GM12864 (cell line): ENCODE data around the gene WASF3.

ENCODE experiments used
- DNase-seq: peaks from one replicate; pipeline ENCODE4 v3.0.0-alpha.2; 2011; ENCODE audit warnings: low read depth
- H3K4me3 ChIP-seq: 2 replicates; pipeline ENCODE4 v1.5.1; 2011; ENCODE audit warnings: mild to moderate bottlenecking, low read depth, low read length, control low read depth
- CTCF ChIP-seq: IDR thresholded peaks from 2 replicates; pipeline ENCODE4 v1.5.1; 2011; ENCODE audit warnings: low read depth, mild to moderate bottlenecking, moderate library complexity, low read length, control low read depth, inconsistent platforms; ENCODE audit errors: missing control alignments

WASF3 gene

GRCh38 chr13:26604784-26605545, 47.5 kb downstream of the WASF3 start:
- no peak for TF ChIP-seq CTCF
- DNase-seq = no peak
- H3K4me3 ChIP-seq = no peak overlapping the region

GRCh38 chr13:26605845-26606244, 48.4 kb downstream of the WASF3 start:
- no peak overlapping the region for H3K4me3 ChIP-seq
- DNase-seq = no peak

GRCh38 chr13:26606631-26607030, 49.1 kb downstream of the WASF3 start:
- no peak for TF ChIP-seq CTCF
- no peak overlapping the region for H3K4me3 ChIP-seq
- no peak for DNase-seq

More at GRCh38 chr13:26605845-26606244, 48.4 kb downstream of the WASF3 start:
- TF ChIP-seq CTCF = no peak

- no peak for TF ChIP-seq CTCF
- no peak overlapping the region for H3K4me3 ChIP-seq
- DNase-seq = no peak
Measured at GRCh38 chr13:26614721-26615120, 57.2 kb downstream of the WASF3 start.

- no peak for TF ChIP-seq CTCF
- H3K4me3 ChIP-seq = no peak overlapping the region
- no peak for DNase-seq
Measured at GRCh38 chr13:26616126-26616525, 58.6 kb downstream of the WASF3 start.

GRCh38 chr13:26618726-26619125, 61.2 kb downstream of the WASF3 start:
- no peak overlapping the region for H3K4me3 ChIP-seq
- TF ChIP-seq CTCF = no peak
- no peak for DNase-seq

- no peak for DNase-seq
- TF ChIP-seq CTCF = no peak
- H3K4me3 ChIP-seq = no peak overlapping the region
Measured at GRCh38 chr13:26619358-26619757, 61.9 kb downstream of the WASF3 start.
